Smooth muscle cell (in vitro differentiated cells): ENCODE measurements around the gene REL. TPM values are rescaled to one million over a fixed set of nuclear protein-coding genes. Genes with fewer than 3 reads are reported as not detected.

Source experiments
- DNase-seq: peaks from one replicate; lab custom pipeline; 2025; ENCODE audit not compliant: unreplicated experiment; lab: John Stamatoyannopoulos, UW
- H2AFZ ChIP-seq: fragments of 200-600 bp; sonication (generic); 2 replicates; pipeline ENCODE4 v1.6.0; 2016; ENCODE audit warnings: antibody characterized with exemption, low read depth, mild to moderate bottlenecking
- H3F3A ChIP-seq: fragments of 200-600 bp; sonication (generic); 2 replicates; pipeline ENCODE4 v1.6.0; 2017; ENCODE audit warnings: antibody characterized with exemption, low read depth
- H3K27ac ChIP-seq: fragments of 200-600 bp; sonication (generic); 2 replicates; pipeline ENCODE4 v1.5.1; 2016; ENCODE audit warnings: low read depth, mild to moderate bottlenecking
- H3K27me3 ChIP-seq: fragments of 200-600 bp; sonication (generic); 2 replicates; pipeline ENCODE4 v1.6.1; 2016; ENCODE audit warnings: low read depth, mild to moderate bottlenecking
- H3K36me3 ChIP-seq: fragments of 200-600 bp; sonication (generic); 2 replicates; pipeline ENCODE4 v1.5.1; 2016; ENCODE audit warnings: low read depth
- H3K4me1 ChIP-seq: fragments of 200-600 bp; sonication (generic); 2 replicates; pipeline ENCODE4 v1.5.1; 2016; ENCODE audit warnings: low read depth
- H3K4me2 ChIP-seq: fragments of 200-600 bp; sonication (generic); 2 replicates; pipeline ENCODE4 v1.6.0; 2016; ENCODE audit warnings: mild to moderate bottlenecking
- H3K4me3 ChIP-seq: fragments of 200-600 bp; sonication (generic); 2 replicates; pipeline ENCODE4 v1.5.1; 2016; ENCODE audit warnings: mild to moderate bottlenecking
- H3K79me2 ChIP-seq: fragments of 200-600 bp; sonication (generic); 2 replicates; pipeline ENCODE4 v1.6.0; 2016; ENCODE audit warnings: low read depth, mild to moderate bottlenecking
- H3K9ac ChIP-seq: fragments of 200-600 bp; sonication (generic); 2 replicates; pipeline ENCODE4 v1.6.0; 2016; ENCODE audit warnings: low read depth
- H3K9me3 ChIP-seq: fragments of 200-600 bp; sonication (generic); replicated peaks from 2 replicates; pipeline ENCODE4 v1.5.1; 2016; ENCODE audit warnings: low read depth
- H4K20me1 ChIP-seq: fragments of 200-600 bp; sonication (generic); 2 replicates; pipeline ENCODE4 v1.6.0; 2016; ENCODE audit warnings: low read depth
- CTCF ChIP-seq: fragments of 200-600 bp; sonication (generic); IDR thresholded peaks from 2 replicates; pipeline ENCODE4 v1.5.1; 2017; ENCODE audit warnings: borderline replicate concordance, mild to moderate bottlenecking, antibody characterized with exemption; ENCODE audit not compliant: insufficient read depth, poor library complexity, severe bottlenecking
- WGBS: methylation state at CpG from one replicate; pipeline ENCODE4 v1.1.7; 2016; ENCODE audit warnings: low lambda C conversion rate; 5-methylcytosine and 5-hydroxymethylcytosine counted together
- polyA plus RNA-seq: library from polyadenylated mRNA; unstranded; fragments of >200 nt; fragmentation: Nextera tagmentation; extraction: Ambion mirVana; gene quantifications from 2 replicates; pipeline ENCODE4 v1.2.1, GENCODE V29; 2016
- total RNA-seq: library from RNA; depleted of rRNA; stranded (reverse); fragments of >200 nt; gene quantifications from 2 replicates; pipeline ENCODE4 v1.2.3, GENCODE V29; 2014

The REL gene
- total and polyA plus RNA-seq, 2 experiments from 2014 or later: 2.3 to 15.3 TPM

- Histone ChIP-seq H3K27ac (no peak overlapping the region), H3K36me3 (no peaks in the 10 kb centered on the region), H3K79me2 (no peaks in the 10 kb centered on the region), H3K4me2 (no peak overlapping the region), H3K9ac (no peak overlapping the region), H4K20me1 (no peaks in the 10 kb centered on the region), H3K9me3 (no peaks in the 10 kb centered on the region), H3K4me3 (no peak overlapping the region), H3F3A (no peaks in the 10 kb centered on the region), H2AFZ (no peak overlapping the region), H3K4me1 (no peaks in the 10 kb centered on the region), H3K27me3 (no peaks in the 10 kb centered on the region)
- 68% methylated on average over 2 of the region's 2 CpGs for WGBS
- no peak for DNase-seq
- no peak for TF ChIP-seq CTCF
These were observed 47.1 kb upstream of the REL start for GRCh38 chr2:60834270-60834717.

- Histone ChIP-seq H3F3A (no peaks in the 10 kb centered on the region), H2AFZ (no peak overlapping the region), H3K4me3 (no peak overlapping the region), H3K27ac (no peak overlapping the region), H3K79me2 (no peaks in the 10 kb centered on the region), H3K9me3 (no peaks in the 10 kb centered on the region), H3K36me3 (no peaks in the 10 kb centered on the region), H3K27me3 (no peaks in the 10 kb centered on the region), H4K20me1 (no peaks in the 10 kb centered on the region), H3K9ac (no peak overlapping the region), H3K4me2 (no peak overlapping the region), H3K4me1 (no peaks in the 10 kb centered on the region)
- 76% methylated on average over 3 of the region's 3 CpGs for WGBS
- DNase-seq: no peak
- no peak for TF ChIP-seq CTCF
These were observed 44.9 kb upstream of the REL start for GRCh38 chr2:60836491-60836890.

GRCh38 chr2:60837123-60837522 is 44.3 kb upstream of the REL start:
- H3K9me3 ChIP-seq: no peaks in the 10 kb centered on the region
- no peak for TF ChIP-seq CTCF
- WGBS: 73% methylated on average over 1 of the region's 1 CpG
- no peaks in the 10 kb centered on the region for H3F3A ChIP-seq
- H4K20me1 ChIP-seq: no peaks in the 10 kb centered on the region
- H2AFZ ChIP-seq: no peak overlapping the region
- H3K79me2 ChIP-seq: no peaks in the 10 kb centered on the region
- H3K27me3 ChIP-seq: no peaks in the 10 kb centered on the region
- no peaks in the 10 kb centered on the region for H3K4me1 ChIP-seq
- no peak overlapping the region for H3K9ac ChIP-seq
- no peak overlapping the region for H3K4me2 ChIP-seq
- no peak for DNase-seq
- H3K27ac ChIP-seq: no peak overlapping the region
- H3K36me3 ChIP-seq: no peaks in the 10 kb centered on the region
- no peak overlapping the region for H3K4me3 ChIP-seq

GRCh38 chr2:60838481-60838880 is 42.9 kb upstream of the REL start:
- no peak overlapping the region for H3K4me3 ChIP-seq
- no peak for TF ChIP-seq CTCF
- H3K9ac ChIP-seq: no peak overlapping the region
- no peak for DNase-seq
- H3K4me1 ChIP-seq: no peaks in the 10 kb centered on the region
- H3K27me3 ChIP-seq: no peaks in the 10 kb centered on the region
- H3K36me3 ChIP-seq: no peaks in the 10 kb centered on the region
- no peaks in the 10 kb centered on the region for H3K9me3 ChIP-seq
- H2AFZ ChIP-seq: no peak overlapping the region
- H4K20me1 ChIP-seq: no peaks in the 10 kb centered on the region
- H3F3A ChIP-seq: no peaks in the 10 kb centered on the region
- no peak overlapping the region for H3K4me2 ChIP-seq
- no peak overlapping the region for H3K27ac ChIP-seq
- 66% methylated on average over 3 of the region's 3 CpGs for WGBS
- no peaks in the 10 kb centered on the region for H3K79me2 ChIP-seq
